AG09319 (cell line): ENCODE measurements around the gene RADX.
A peak's percentile ranks its signal among the peaks of the same experiment; 100 is the strongest.

Experiments
- DNase-seq: peaks from one replicate; pipeline ENCODE4 v3.0.0-alpha.2; 2010; ENCODE audit warnings: low read depth; ENCODE audit errors: extremely low read depth
- TF ChIP-seq, protein P1 (sequence below): IDR thresholded peaks from 2 replicates; pipeline ENCODE4 v1.5.1; 2011; ENCODE audit warnings: low read depth, mild to moderate bottlenecking, inconsistent platforms, low read length, moderate library complexity

RADX gene

DNA sequence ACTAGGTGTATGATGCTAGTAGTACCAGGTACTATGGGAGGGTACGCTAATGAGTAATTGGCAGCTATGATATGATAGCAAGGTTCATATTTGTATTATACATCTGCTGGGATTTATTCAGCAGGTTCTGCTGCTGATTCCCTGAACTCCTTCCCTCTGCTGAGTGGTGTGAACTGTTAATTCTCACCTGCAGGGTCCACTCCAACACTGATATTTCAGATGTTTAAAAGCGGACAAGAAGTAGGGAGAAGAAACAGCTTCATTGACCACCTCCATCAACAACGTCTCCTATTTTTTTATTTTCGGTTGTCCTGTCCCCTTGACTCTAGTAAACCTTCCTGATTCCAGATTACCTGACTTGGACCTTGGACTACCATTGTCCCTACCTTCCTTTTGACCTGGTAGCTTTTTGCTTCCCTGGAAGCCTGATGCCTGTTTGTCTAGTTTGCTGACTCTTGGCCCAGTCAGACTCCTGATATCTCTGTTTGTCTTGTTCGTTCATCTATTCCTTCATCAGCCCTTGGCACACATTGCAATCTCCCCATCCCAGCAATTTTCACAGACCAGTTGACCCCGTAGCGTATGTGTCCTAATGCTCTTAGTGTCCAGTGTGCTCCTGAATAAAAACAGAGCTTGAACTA is 80.8 kb downstream of the RADX start:
- TF ChIP-seq, protein P1, sequence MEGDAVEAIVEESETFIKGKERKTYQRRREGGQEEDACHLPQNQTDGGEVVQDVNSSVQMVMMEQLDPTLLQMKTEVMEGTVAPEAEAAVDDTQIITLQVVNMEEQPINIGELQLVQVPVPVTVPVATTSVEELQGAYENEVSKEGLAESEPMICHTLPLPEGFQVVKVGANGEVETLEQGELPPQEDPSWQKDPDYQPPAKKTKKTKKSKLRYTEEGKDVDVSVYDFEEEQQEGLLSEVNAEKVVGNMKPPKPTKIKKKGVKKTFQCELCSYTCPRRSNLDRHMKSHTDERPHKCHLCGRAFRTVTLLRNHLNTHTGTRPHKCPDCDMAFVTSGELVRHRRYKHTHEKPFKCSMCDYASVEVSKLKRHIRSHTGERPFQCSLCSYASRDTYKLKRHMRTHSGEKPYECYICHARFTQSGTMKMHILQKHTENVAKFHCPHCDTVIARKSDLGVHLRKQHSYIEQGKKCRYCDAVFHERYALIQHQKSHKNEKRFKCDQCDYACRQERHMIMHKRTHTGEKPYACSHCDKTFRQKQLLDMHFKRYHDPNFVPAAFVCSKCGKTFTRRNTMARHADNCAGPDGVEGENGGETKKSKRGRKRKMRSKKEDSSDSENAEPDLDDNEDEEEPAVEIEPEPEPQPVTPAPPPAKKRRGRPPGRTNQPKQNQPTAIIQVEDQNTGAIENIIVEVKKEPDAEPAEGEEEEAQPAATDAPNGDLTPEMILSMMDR = no peak
- DNase-seq = no peak

DNA sequence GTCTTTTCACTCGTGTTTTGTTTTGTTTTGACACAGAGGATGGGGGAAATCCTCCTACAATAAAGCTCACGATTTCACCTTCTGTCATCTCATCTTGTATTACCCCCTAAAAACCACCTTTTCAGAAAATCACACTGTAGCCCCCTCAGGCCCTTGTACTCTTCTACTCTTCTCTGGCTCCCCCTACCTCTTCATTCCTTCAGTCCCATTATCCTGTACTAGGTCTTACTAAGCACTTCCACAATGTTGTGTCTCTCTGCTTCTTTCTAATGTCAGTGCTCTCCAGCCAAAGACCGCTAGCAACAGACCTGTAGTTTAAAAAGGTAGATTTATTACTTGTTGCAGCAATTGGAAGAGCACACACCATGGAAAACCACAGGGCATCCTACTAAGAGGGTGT is 84.7 kb downstream of the RADX start:
- TF ChIP-seq, protein P1 = no peak
- DNase-seq = no peak

DNA sequence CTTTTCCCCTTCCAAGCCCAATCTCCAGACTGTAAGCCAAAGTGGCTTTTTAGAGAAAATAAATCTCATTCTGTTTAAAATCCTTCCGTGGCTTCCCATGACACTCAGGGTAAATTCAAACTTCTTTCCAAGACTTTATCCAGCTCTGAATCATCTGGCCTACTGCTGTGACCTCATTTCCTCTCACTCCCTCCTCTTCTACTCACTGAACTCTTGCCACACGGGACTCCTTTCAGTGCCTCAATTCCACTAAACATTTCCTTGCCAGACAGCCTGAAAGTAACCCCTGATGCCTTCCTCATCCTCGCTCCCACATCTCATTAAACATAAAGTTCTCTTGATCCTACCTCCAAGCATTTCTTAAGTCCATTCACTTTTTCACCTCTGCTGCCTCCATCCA is 86.9 kb downstream of the RADX start:
- TF ChIP-seq, protein P1 = no peak
- DNase-seq = no peak

DNA sequence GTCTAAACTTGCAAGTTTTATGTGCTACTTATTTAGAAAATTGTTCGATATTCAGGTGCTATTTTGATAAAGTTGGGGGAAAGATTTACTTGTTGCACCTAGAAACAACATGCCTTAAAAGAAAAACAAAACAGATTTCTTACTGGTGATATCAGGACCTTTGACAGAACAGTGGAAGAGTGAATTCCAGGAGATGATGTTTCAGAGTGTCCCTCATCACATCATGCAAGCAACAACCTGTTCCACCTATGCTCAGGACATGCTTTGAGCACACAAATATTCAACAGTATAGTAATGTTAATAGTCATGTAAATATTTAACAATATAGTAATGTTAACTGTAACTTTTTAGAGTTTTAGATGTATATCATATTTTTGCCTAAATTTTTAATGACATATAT is 90.9 kb downstream of the RADX start:
- TF ChIP-seq, protein P1 = no peak
- DNase-seq = no peak

- TF ChIP-seq, protein P1 = no peak
Observed at GRCh38 chrX:106706466-106706865, 94.7 kb downstream of the RADX start.

GRCh38 chrX:106707771-106708454 is 96.1 kb downstream of the RADX start:
- DNase-seq = peak; percentile 28
- TF ChIP-seq, protein P1 = no peak

More at GRCh38 chrX:106706466-106706865, 94.7 kb downstream of the RADX start:
- DNase-seq = no peak

GRCh38 chrX:106710771-106711170 is 99.0 kb downstream of the RADX start:
- no peak for DNase-seq
- TF ChIP-seq, protein P1 = no peak
